ENCODE results near the gene PML.

DNA sequence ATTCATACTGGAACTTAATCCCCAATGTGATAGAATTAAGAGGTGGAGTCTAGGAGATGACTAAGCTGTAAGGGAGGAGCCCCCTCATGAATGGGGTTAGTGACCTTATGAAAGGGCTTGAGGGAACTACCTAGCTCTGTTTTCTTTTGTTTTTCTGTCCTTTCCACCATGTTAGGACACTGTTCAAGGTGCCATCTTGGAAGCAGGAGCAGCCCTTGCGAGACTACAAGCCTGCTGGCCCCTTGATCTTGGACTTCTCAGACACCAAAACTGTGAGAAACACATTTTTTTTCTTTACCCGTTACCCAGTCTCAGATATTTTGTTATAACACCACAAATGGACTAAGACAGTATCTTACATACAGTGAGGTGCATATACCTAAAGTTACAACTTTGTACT, 61.3 kb downstream of the PML start:
- TF ChIP-seq, protein P1, sequence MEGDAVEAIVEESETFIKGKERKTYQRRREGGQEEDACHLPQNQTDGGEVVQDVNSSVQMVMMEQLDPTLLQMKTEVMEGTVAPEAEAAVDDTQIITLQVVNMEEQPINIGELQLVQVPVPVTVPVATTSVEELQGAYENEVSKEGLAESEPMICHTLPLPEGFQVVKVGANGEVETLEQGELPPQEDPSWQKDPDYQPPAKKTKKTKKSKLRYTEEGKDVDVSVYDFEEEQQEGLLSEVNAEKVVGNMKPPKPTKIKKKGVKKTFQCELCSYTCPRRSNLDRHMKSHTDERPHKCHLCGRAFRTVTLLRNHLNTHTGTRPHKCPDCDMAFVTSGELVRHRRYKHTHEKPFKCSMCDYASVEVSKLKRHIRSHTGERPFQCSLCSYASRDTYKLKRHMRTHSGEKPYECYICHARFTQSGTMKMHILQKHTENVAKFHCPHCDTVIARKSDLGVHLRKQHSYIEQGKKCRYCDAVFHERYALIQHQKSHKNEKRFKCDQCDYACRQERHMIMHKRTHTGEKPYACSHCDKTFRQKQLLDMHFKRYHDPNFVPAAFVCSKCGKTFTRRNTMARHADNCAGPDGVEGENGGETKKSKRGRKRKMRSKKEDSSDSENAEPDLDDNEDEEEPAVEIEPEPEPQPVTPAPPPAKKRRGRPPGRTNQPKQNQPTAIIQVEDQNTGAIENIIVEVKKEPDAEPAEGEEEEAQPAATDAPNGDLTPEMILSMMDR (IDR thresholded peaks at IDR 0.05; ENCODE audit: insufficient read depth, low read length), result no peak
- TF ChIP-seq REST (IDR thresholded peaks at IDR 0.05; ENCODE audit: insufficient replicate concordance, low read depth), result no peak
